GM18505 (cell line): Measurements from ENCODE around the gene IL3.

Experiments used
- ATAC-seq: cut with Tn5 transposase; IDR thresholded peaks from one replicate; pipeline ENCODE4 v1.9.1; 2021; ENCODE audit not compliant: unreplicated experiment
- POLR2A ChIP-seq: IDR thresholded peaks from 4 replicates; pipeline ENCODE4 v1.6.1; 2011; ENCODE audit warnings: borderline replicate concordance; ENCODE audit not compliant: insufficient read depth, insufficient read length; ENCODE audit errors: extremely low read depth

Gene IL3

GRCh38 chr5:132060501-132061161 lies at the start of gene IL3:
Gene IL3 (plus strand): TSS chr5:132060655. CDS start chr5:132060707, 52 bp downstream.
- no peak for TF ChIP-seq POLR2A
- ATAC-seq = no peak

DNA sequence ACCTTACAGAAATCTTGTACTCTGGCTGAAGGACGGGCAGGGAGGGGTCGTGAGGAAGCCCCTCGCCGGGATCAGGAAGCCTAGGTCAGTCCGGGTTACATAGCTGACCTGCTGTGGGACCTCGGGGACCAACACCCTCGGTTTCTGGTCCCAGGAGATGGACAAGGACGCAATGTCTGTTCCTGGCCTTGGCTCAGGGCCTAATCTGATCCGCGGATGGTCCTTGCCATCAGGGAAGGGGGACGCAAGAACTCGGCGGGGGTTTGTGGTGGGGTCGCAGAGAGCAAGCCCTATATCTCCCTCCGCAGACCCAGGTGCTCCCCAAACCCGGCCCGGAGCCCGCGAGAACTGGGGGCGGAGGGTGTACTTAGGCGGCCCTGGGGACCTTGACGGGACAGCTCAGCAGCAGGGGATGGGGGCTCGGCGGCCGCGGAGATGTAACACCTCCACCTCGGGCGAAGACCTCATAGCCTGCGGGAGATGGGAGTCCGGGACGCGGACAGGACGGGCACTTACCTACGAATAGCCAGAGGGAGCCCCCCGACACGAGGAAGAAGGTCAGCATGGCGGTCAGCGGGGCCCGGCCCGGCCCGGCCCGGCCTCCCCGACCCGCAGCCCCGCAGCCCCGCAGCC lies 49.4 kb upstream of the IL3 start:
- TF ChIP-seq POLR2A = no peak
- no peak for ATAC-seq

GRCh38 chr5:132011622-132012343 lies 48.7 kb upstream of the IL3 start, which contains the start of gene ACSL6:
Gene ACSL6 (minus strand): TSS chr5:132011658. CDS start chr5:132011553, 105 bp downstream.
- TF ChIP-seq POLR2A = no peak
- no peak for ATAC-seq

DNA sequence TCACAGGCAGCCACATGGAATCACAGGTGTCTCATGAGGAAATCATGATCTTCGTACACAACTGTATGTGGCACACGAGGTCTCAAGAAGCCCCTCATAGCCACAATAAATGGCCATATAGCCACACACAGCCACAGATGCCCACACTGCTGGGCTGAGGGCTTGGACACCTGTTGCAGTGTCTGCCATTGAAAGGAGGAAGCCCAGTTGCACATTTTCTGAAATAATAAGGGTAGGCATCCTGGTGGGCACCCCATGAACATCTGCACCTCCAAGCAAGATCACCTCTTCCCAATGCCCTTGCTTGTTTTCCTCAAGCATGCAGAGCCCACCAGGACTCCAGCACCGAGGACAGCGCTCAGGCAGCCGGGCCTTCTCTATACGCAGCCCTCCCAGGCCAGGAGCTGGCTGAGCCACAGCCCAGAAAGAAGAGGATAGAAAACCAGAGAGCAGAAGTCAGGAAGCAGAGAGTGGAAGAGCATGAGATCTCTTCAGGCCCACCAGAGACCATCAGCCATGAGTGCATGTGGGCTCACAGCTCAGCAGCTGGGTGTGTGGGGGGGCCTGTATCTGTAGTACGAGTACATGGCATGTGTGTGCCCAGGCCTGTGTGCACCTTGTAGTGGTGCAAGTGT lies 48.0 kb upstream of the IL3 start:
- no peak for TF ChIP-seq POLR2A
- ATAC-seq = no peak

GRCh38 chr5:132013006-132013689 lies 47.3 kb upstream of the IL3 start:
- no peak for ATAC-seq
- TF ChIP-seq POLR2A = no peak

GRCh38 chr5:132013711-132014110 lies 46.7 kb upstream of the IL3 start:
- ATAC-seq = no peak
- no peak for TF ChIP-seq POLR2A

- no peak for ATAC-seq
- TF ChIP-seq POLR2A = no peak
Observed at GRCh38 chr5:132016721-132017250, 43.7 kb upstream of the IL3 start.

GRCh38 chr5:132017316-132017715 lies 43.1 kb upstream of the IL3 start:
- no peak for ATAC-seq
- no peak for TF ChIP-seq POLR2A

DNA sequence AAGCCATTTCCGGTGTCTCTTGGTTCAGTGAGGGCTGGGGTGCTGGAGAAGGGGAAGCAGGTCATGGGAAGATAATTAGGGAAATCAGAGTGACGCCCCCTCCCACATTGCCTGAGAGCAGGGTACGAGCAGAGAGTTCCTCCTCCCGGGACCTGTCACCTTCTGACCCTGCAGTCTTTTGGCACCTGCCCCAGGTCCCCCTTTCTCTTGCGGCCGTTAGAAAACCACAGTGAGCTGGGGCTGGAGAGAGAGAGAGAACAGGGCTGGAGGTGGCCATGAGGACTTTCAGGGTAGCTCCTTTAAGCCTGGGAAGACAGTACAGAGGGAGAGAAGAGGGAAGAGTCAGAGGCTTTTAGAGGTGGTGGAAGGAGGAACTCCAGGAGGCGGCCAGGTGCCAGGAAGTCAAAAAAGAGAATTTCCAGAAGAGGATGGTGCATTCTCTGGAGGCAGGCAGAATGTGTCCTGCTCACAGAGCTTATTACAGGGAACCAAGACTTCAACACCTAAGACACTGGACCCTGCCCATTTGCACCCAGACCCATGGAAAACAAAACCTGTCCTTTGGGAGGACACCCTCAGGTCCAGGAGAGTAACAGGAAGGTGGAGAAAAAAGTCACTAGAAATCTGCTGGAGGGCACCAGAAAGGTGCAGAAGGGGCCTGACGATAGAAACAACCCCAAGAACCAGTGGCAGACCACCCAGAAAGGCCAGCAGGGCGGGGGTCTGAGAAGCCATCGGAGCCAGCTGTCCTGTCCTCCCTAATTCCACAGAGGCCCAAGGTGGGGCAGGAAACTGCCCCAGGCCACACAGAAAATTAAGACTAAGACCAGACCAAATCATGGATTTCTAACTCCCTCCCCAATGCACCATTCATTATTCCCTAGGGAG lies 42.5 kb upstream of the IL3 start:
- ATAC-seq = no peak

GRCh38 chr5:132019337-132019736 lies 41.1 kb upstream of the IL3 start:
- ATAC-seq = no peak
- TF ChIP-seq POLR2A = no peak

More for the DNA sequence above, 42.5 kb upstream of the IL3 start:
- TF ChIP-seq POLR2A = no peak

DNA sequence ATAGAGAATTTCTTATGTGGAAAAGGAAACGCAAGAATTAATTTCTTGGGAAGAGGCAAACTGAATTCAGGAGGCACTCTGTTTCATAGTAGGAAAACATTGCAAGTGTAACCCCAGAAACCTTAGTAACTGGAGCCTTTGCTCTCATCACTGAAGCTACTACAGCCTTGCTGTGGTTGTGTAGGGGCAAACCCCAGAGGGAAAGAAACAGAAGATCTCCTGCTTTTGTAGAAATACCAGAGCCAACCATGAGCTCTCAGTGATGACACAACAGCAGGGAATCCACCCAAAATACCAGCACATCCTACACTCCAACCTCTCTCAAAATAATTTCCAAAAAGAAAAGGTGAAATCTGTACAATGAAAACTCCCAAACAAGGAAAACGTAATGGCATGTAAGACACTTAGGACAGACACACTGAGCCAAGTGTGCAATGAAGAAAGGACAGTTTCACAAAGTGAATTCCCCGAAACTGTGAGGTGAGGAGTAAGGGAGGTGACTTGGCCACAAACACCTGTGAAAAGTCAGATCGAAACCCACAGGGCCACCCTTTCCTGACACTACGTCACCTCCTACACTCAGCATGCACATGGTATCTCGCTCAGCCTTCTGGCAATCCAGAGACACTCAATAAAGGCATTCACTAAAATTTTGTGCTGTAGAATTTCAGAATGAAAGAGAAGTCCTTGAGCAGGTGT lies 40.4 kb upstream of the IL3 start:
- peak; percentile 97 for ATAC-seq
- TF ChIP-seq POLR2A = no peak
